Measurements from ENCODE around the gene ZSWIM8.

- TF ChIP-seq CTCF (IDR thresholded peaks at IDR 0.05; ENCODE audit: extremely low read depth in 1 of 2, insufficient read depth in 1 of 2, low read depth in 1 of 2, low read length in 2 of 2) (no peak), POLR2AphosphoS5 (IDR thresholded peaks at IDR 0.05; ENCODE audit: insufficient read depth, low read depth, low read length) (no peak), POLR2A (IDR thresholded peaks at IDR 0.05; ENCODE audit: low read depth, low read length) (no peak), MYC (IDR thresholded peaks at IDR 0.05; ENCODE audit: low read depth, low read length) (no peak)
Measured at GRCh38 chr10:73801253-73801590, 15.8 kb downstream of the ZSWIM8 start.
